GM19238 (cell line): ENCODE data around the gene CAB39.

Experiments
- DNase-seq: peaks from one replicate; pipeline ENCODE4 v3.0.0; 2011; ENCODE audit warnings: low spot score; ENCODE audit not compliant: insufficient read length

CAB39 gene

DNA sequence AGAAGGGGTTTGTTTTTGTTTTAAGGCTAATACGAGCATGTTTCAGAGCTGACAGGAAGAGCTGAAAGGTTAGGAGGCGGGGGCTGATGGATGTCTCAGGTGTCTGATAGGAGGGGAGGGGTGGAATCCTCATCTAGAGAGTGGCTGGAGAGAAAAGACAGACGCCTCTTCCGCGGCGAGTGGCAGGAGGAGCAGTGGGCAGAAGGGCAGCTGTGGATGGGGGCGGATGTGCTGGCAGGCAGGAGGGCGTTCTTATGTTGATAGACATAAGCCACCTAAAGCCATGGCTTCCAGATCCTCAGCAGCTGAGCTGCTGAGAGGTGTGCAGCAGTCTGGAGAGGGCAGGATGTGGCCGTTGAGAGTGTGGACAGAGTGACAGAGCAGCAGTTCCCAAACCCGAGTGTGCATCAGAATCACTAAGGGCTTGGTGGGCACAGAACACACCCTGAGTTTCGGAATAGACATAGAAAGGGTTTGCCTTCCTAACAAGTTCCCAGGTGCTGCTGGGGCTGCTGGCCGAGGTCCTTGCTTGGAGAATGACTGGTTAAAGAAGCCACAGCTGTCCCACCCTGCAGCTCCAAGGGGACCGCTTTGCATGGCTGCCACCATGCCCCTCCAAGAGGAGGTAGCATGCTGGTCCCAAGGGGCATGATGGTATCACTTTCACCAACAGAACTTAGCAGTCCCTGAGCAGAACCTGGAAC lies 149.1 kb downstream of the CAB39 start:
- no peak for DNase-seq

DNA sequence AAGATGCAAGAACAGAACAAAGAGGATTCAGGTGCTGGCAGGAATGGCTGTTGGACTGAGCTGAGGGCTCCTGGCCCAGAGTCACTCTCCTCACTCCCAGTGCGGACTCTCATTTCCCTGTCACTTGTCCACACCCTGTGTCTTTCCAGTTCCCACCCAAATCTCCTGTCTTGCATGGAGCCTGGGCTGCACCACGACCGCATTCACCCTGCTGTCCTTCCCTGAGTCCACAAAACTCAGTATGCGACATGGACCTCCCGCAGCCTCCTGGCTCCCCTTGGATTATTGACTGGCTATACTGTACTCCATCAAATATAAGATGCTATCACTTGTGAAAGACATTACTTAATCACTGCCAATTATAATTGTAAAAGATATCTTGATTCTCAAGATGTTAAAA lies 149.7 kb downstream of the CAB39 start:
- DNase-seq: no peak

DNA sequence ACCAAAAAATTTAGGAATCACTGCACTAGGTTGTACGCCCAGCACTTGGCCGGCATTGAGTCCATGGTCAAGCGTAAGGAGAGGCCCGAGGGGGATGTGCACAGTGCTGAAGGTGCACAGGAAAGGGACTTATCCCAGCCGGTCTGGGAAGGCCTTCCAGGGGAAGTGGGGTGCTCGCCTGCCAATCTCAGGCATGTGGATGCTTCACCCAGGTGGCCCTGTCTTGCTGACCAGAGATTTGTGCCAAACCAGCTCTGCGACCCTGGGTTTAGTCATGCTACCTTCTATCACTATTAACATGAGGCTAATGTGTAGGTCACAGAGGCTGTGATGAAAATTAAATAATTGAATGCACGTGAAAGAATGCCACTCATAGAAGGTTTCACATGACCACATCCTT lies 150.4 kb downstream of the CAB39 start:
- DNase-seq: no peak

DNA sequence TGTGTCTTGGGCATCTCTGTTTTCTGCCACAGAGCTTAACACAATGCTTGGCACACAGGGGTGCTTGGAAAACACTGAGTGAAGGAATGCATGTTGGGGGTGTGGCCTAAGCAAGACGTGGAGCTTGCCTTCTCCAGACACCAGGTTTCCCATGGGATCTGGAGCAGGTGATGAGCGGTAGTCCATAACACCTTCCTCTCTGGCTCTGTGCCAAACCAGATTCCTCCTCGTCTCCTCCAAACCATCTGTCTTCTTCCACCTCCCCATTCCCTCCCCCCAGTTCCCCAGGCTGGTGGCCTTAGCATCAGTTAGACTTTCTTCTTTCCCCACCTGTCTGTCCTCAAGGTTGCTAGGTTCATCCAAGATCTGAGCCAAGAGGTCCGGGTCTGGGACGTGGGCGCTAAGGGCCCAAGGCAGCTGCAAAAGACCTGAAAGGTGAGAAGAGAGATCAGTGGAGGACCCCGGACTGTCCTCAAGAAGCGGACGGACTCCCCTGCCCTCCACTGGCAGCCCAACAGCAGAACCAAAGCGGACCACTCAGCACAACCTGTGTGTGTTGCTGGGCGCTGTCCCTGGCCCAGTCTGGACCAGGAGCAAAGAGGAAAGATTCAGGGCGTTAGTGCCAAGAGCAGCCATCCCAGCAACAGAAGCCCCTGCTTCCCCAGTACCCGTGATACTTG lies 150.9 kb downstream of the CAB39 start:
- no peak for DNase-seq

DNA sequence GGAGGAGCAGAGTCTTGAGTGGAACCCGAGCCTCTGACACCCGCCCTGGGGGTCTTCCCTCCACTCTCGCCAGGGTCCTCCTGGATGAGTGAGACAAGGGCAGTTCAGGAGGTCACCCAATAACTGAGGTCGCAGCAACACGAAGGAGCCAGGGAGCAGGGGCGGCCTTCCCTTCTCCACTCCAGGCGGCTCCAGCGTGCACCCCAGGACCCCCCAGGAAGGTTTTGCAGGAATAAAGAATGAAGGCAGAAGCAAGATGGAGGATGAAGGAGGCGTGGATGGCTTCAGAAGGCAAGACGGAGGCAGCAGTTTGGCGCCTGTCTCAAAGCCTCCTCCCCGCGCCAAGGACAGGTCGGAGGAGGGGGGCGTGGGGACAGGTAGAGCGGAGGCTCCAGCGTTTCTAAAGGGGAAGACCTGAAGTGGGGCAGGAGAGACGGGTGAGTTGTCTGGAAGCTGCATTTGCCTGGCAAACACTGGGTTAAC lies 151.5 kb downstream of the CAB39 start:
- DNase-seq: no peak

DNA sequence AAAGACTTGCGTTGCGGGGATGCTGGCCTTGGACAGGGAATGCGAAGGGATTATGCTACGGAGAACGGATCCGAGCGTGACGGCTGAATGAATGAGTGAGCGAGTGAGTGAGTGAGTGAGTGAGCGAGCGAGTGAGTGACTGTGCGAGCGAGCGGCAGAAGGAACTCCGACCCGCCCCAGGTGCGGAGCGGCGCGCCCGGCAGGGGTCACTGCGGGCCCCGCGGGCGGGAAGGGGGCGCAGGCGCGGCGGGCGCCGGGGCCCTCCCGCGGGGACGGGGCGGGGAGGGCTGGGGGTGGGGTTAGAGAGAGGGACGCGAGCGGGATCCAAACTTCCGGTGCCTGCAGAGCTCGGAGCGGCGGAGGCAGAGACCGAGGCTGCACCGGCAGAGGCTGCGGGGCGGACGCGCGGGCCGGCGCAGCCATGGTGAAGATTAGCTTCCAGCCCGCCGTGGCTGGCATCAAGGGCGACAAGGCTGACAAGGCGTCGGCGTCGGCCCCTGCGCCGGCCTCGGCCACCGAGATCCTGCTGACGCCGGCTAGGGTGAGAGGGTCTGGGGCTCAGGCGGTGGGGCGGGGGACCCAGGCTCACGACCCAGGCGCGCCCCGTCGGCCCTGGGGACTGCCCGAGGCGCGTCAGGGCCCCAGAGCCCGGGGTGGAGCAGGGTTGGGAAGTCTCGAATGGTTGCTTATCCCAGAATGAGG lies 152.1 kb downstream of the CAB39 start, which contains the start of gene ITM2C:
TSS of gene ITM2C (plus strand) at position 338 of the 702 bp plus-strand sequence. CDS start at position 422, 84 bp downstream.
- peak; percentile 80 for DNase-seq

DNA sequence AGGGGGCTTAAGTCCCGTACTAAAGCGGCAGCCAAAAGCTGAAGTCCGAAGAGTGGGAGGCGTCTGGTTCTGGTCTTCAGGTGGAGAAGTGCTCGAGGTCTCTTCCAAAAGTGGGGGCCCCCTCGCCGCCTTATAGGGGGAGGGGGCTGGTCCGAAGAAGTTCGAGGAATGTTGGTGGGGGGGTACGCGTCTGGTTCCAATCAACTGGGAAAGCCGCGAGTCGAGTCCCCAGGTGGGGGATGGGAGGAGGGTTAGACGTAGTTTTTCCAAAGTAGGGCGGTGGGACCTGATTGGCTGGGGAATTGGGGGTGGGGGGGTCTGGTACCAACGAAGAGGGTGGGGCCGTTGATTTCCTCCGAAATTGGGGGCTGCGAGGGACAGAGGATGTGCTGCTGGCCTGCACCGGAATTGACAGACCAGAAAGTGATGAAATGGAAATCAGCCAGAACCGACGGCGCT lies 152.7 kb downstream of the CAB39 start:
- no peak for DNase-seq

DNA sequence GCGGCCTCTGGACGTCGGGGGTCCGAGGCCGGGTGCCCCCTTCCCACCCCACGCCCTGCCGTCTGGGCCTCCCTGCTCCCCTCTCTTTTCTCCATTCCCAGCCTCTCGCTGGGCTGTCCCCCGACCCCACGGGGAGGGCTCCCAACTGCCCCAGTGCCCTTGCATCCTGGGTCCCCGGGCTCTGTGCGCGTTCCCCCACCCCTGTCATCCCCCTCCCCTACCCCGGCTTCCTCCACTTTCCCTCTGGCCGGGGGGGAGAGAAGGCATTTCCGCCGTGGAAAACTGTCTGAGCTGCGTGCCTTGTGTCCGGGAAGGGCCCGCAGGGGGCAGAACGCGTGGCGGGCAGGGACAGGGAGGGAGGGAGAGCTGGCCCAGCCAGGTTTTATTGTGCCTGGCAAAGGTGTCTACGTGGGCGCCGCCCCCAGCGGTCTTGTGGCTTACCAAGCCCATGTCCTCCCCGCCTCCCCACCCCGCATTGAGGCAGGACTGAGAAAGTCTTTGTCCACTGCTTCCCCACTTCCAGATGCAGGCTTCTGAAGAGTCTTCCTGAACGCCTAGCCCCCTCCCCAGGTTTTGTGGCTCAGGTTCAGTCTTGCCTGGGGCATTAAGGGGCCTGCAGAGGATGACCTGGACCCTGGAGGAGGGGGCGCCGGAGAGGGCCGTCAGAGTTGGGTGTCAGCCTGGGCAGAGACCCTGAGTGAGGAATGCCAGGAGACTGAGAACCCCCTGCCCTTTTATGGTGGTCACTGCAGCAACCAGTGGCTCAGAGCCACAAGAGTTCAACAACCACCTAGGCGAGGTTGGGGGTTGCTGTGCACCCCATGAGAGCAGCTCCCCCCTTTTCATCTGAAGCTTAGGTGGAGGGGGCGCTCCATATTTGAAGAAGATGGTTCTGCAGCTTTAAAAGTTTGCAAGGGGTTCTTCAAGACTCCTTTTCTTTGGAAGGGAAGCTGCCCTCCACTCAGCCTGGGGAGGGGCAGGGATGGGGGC lies 153.4 kb downstream of the CAB39 start:
- no peak for DNase-seq

DNA sequence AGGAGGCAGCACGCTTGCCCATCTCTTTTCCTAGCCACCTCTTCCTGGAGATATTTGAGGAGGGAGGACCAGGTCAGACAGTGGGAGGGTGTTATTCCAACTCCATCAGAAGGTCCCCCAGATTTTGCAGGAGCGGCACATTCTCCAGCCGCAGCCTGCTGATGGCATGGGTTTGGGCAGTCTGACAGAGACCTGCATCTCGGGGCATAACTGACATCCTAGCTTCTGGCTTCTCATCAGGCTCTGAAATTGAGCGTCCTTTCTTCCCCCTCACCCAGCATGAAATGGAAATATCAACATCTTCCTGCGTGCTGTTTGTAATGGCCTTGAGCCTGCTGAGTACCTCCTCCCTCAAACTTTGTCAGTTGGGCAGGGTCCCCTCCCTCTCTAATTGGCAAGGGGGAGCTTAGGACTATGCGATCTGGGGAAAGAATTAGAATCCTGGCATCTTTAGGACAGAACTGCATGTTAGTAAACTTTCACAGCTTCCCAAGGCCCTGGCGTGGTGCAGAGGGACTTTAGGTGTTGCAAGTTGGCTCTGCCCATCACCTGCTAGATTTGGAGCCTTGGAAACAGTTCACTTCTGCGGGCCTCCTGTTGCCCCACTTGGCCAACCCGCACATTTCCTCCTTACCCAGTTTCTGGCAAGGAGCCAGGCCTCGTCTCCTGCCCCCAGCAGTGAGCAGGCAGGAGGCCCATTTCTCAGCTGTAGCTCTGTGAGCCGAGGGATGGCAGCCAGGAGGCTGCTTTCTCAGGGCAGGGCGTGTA lies 154.3 kb downstream of the CAB39 start:
- no peak for DNase-seq

DNA sequence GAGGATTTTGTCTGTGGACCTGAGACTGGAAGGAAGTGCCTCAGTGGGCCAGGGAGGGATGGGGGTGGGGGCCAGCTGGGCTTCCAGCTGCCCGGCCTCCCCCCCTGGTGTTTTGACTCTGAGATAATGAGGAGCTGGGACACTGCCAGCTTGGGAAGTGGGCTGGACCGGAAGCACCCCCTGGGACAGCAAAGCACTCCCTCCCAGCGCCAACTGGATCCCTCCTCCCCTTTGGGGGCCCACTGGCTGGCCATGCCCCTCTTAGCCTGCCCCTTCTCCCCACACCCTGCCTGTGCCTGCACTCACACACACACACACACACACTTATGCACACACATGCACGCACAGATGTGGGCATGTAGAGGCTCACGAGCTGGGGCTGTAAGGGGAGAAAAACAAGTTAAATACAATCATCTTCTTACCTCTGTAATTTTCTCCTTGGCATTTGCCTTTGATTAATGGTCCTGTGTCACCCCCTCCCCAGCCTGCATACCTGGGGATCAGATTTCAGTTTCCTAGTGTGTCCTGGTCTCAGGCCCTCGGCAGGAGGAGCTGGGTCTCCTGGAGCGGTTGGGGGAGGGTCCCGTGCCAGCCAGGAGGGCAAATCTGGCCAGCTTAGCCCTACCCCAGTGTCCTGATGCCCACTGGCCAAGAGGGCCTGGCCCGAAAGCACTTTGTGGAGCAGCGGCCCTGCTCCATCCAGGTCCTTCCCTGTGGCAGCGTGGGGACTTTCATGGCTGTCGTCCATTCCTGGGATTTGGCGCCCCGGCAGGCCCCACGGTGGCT lies 155.7 kb downstream of the CAB39 start:
- DNase-seq: no peak

DNA sequence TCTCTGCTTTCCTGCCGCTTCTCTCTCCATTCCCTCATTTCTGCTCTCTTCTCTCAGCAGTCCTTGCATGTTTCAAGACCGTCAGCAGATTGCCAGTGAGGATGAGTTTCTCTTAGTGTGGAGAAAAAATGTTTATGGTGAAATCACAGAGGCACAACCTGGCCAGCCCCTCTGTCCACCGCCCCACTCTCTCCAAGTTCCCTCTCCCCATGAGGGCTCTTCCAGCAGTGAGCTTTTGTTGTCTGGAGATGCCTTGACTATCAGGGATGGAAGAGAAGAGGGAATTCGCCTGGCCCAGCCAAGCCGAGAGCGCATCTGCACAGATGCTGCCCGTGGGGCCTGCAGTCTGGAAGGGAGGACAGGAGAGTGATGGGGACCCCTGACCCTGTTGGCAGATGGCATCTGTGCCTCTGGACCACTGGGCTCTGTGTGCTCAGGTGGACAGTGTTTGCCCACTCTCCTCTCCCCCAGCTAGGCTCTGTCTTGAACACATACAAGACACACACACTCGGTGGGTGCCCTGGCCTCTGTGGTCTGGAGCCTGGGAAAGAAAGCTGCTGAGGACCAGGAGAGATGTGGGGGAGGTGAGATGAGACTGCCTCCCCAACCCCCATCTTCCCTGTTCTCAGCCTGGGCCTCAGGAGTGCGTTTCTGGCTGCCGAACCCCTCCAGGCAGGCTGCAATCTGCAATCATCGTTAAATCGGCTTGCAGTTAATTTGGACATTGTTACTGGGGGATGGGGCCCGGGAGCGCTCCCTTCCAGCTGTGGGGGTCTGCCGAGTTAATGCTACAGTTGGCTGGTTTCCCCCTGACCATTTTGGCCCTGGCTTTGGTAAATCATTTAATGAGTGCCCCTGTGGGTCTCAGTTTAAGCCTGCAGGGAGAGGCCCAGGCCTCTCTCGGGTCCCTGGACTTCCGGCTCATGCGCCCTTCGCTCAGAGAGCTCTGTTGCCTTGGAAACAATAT lies 156.6 kb downstream of the CAB39 start:
- no peak for DNase-seq

DNA sequence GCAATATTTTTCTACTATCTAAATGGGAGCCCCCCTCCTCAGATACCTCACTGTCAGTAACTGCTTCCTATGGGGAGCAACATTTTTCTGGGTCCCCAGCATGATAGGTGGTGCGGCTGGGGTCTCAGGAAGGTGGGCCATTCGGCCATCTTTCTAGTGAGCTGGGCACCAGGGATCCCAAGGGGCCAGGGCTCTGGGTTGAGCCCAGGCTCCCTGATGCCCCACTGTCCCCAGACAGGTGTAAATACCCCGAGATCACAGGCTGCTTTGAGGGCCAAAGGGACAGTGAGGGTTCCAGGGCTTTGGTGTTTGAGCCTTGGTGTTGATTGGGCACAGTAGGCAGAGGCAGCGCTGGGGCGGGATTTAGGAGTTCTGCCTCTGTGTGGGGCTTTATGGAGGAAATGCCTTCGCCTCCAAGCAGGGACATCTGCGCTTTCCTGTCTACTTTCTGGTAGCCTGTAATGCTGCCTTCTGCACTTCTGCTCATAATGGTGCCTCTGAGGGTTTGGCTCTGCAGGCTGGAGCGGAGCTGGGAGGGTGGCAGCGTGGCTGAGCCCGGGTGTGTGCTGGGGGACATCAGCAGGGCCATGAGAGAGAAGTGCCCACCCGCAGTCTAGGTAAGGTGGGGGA lies 157.4 kb downstream of the CAB39 start:
- DNase-seq: no peak
